Esophagus squamous epithelium (tissue), 4 donors: Measurements from ENCODE around the gene JAZF1.

Source experiments
- POLR2A ChIP-seq, 4 donors: fragments of 450-650 bp; IDR thresholded peaks; one replicate each; pipeline ENCODE4 v1.6.1; 2017; ENCODE audit warnings: antibody characterized with exemption in 4 of 4, mild to moderate bottlenecking in 4 of 4, moderate library complexity in 3 of 4
- TF ChIP-seq, protein P1 (sequence below), 6 experiments: fragments of 450-650 bp in 4 of 6; fragments of 200-600 bp in 2 of 6; sonication (generic) in 2 of 6; IDR thresholded peaks; one replicate each; pipeline ENCODE4 v1.5.1; 2016 to 2019; ENCODE audit warnings: antibody characterized with exemption in 6 of 6, mild to moderate bottlenecking in 4 of 6, moderate library complexity in 4 of 6

DNA sequence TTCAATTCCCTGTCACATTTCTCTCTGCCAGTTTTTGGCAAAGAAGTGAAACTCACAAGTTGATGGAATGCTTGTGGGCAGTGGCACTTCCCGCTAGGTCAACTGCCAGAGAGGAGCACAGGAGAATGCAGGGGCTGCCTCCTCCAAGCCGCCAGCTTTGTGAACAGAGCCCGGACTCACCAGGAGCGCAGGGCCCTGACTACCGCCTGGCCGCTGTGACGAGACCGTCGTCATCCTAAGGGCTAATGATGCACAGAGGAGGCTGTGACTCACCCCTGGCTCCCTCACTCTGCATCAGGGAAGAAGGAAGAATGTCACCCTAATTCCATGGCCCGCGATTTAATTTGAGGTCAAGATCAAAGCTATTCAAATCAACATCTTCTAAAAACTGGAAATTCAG is 316.7 kb downstream of the JAZF1 start:
- TF ChIP-seq, protein P1, sequence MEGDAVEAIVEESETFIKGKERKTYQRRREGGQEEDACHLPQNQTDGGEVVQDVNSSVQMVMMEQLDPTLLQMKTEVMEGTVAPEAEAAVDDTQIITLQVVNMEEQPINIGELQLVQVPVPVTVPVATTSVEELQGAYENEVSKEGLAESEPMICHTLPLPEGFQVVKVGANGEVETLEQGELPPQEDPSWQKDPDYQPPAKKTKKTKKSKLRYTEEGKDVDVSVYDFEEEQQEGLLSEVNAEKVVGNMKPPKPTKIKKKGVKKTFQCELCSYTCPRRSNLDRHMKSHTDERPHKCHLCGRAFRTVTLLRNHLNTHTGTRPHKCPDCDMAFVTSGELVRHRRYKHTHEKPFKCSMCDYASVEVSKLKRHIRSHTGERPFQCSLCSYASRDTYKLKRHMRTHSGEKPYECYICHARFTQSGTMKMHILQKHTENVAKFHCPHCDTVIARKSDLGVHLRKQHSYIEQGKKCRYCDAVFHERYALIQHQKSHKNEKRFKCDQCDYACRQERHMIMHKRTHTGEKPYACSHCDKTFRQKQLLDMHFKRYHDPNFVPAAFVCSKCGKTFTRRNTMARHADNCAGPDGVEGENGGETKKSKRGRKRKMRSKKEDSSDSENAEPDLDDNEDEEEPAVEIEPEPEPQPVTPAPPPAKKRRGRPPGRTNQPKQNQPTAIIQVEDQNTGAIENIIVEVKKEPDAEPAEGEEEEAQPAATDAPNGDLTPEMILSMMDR (IDR thresholded peaks at IDR 0.05): no peak
- TF ChIP-seq POLR2A (IDR thresholded peaks at IDR 0.05): no peak
